GM12865 (cell line): ENCODE results near the gene MSN.

Experiments used
- DNase-seq: peaks from one replicate; pipeline ENCODE4 v3.0.0; 2010; ENCODE audit warnings: low read depth
- H3K4me3 ChIP-seq: 2 replicates; pipeline ENCODE4 v1.5.1; 2011; ENCODE audit warnings: mild to moderate bottlenecking, low read depth, low read length, control low read depth
- CTCF ChIP-seq: IDR thresholded peaks from 2 replicates; pipeline ENCODE4 v1.5.1; 2011; ENCODE audit warnings: low read length, control low read depth, low read depth, inconsistent platforms; ENCODE audit not compliant: insufficient read depth; ENCODE audit errors: missing control alignments

The MSN gene

GRCh38 chrX:65688403-65688871 is 21.0 kb downstream of the MSN start:
- no peak overlapping the region for H3K4me3 ChIP-seq
- peak; percentile 89 for DNase-seq

GRCh38 chrX:65689377-65689776 is 21.9 kb downstream of the MSN start:
- DNase-seq: no peak

More at GRCh38 chrX:65688403-65688871, 21.0 kb downstream of the MSN start:
- TF ChIP-seq CTCF: no peak

GRCh38 chrX:65690057-65690855 is 22.8 kb downstream of the MSN start:
- DNase-seq: no peak
- no peak for TF ChIP-seq CTCF
- no peak overlapping the region for H3K4me3 ChIP-seq

More at GRCh38 chrX:65689377-65689776, 21.9 kb downstream of the MSN start:
- H3K4me3 ChIP-seq: no peak overlapping the region
- no peak for TF ChIP-seq CTCF

DNA sequence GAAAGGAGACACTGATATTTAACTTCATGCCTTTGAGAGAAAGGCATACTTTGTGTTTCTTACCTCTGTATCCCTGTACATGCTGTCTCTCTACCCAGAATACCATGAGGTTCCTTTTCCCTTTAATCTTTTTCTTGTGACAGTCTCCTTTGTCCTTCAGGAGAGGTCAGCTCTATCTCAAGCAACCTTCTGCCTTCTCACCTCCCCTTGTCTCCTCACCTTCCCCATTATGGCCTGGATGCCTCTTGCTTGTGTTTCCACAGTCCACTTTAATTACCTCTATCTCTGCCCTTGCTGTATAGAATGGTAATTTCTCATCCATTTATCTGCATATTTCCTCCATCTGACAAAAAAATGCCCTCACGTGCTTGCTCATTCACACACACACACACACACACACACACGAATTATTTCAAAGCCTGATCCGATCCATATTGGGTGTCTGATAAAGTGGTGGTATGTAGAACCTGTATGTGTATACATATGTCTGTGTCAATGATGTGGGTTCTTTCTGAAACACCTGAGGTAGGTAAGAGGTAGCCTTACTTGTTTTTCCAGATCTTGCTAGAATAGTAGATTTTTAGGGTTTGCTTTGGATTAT is 28.5 kb downstream of the MSN start:
- TF ChIP-seq CTCF: no peak
- no peak for DNase-seq
- H3K4me3 ChIP-seq: peak overlapping the region; percentile 51

GRCh38 chrX:65696613-65697012 is 29.2 kb downstream of the MSN start:
- H3K4me3 ChIP-seq: peak overlapping the region; percentile 51
- no peak for DNase-seq
- no peak for TF ChIP-seq CTCF

DNA sequence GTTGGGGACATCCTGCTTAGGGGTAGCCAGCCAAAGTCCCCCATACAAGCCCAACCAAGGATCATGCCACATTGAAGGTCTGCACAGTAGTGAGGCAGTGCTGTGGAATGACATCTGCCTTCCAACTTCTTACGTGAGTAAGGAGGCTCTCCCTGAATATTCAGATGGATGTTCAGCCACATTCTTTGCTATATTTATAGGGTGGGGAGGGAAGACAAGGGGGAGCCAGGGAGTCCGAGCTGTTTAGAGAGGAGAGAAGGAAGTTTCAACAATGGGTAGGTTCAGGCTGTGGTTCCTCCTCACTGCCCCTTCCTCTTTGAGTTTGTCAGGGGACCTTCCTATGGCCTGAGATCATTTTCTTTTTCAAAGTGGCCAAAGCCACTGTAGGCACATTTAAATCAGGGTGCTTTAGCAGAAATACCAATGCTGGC is 29.8 kb downstream of the MSN start:
- DNase-seq: no peak
- peak overlapping the region; percentile 51 for H3K4me3 ChIP-seq
- TF ChIP-seq CTCF: no peak
